HepG2 (cell line): ENCODE data around the gene CHTF8. TPM values are rescaled to one million over a fixed set of nuclear protein-coding genes. Genes with fewer than 3 reads are reported as not detected.

ENCODE experiments used
- ATAC-seq: fragments of 200-7000 bp; cut with Tn5 transposase; 3 replicates; pipeline ENCODE4 v1.9.1; 2020; ENCODE audit warnings: mild to moderate bottlenecking, moderate library complexity
- BruUV-seq: library from RNA; stranded (reverse); fragments of 400-500 nt; replicated peaks from 2 replicates; lab custom pipeline; 2021; lab: Mats Ljungman, UMichigan
- CTCF ChIA-PET: fragments of 300-600 bp; formaldehyde crosslinking; extraction: SDS; loops from one replicate; lab custom pipeline; 2021; ENCODE audit warnings: low total read pairs, inconsistent platforms, low intra/inter-chr PET ratio; lab: Yijun Ruan, JAX
- POLR2A ChIA-PET: fragments of 350-600 bp; sonication (Branson Sonifier 250); formaldehyde crosslinking; loops from one replicate; lab custom pipeline; 2020; ENCODE audit warnings: antibody characterized with exemption, inconsistent platforms; lab: Yijun Ruan, JAX
- DNase-seq: peaks from one replicate; pipeline ENCODE4 v3.0.0-alpha.2; 2015; ENCODE audit warnings: low spot score
- FAIRE-seq: peaks from 3 replicates; lab custom pipeline; 2011; peaks lifted over from hg19 to GRCh38; lab: Jason Lieb, UNC
- H2AFZ ChIP-seq: one replicate; pipeline ENCODE4 v1.6.1; 2011; ENCODE audit warnings: low read length, inconsistent platforms
- H3K27ac ChIP-seq: fragments of 300-600 bp; 3 replicates; pipeline ENCODE4 v1.8.0; 2011; ENCODE audit warnings: mixed run types, mild to moderate bottlenecking, mixed read lengths, low read length, inconsistent platforms; ENCODE audit not compliant: insufficient read depth; ENCODE audit errors: extremely low read length
- H3K27me3 ChIP-seq, 2 experiments: fragments of 200-600 bp in 1 of 2; 2 replicates in 1 of 2; 3 replicates in 1 of 2; pipeline versions ENCODE4 v1.6.0 to v1.8.0; 2011; ENCODE audit warnings: low read length in 2 of 2, mild to moderate bottlenecking in 2 of 2, moderate library complexity in 2 of 2, inconsistent platforms in 1 of 2; ENCODE audit not compliant: insufficient read depth in 2 of 2, control insufficient read depth in 1 of 2
- H3K36me3 ChIP-seq, 2 experiments: fragments of 200-600 bp in 1 of 2; replicated peaks in 1 of 2; 2 replicates in 1 of 2; 3 replicates in 1 of 2; pipeline versions ENCODE4 v1.5.1 to v1.8.0; 2011; ENCODE audit warnings: low read length in 2 of 2, inconsistent platforms in 1 of 2; ENCODE audit not compliant: insufficient read depth in 2 of 2, control insufficient read depth in 1 of 2
- H3K4me1 ChIP-seq: 2 replicates; pipeline ENCODE4 v1.5.1; 2012; ENCODE audit warnings: low read length, inconsistent platforms; ENCODE audit not compliant: insufficient read depth
- H3K4me2 ChIP-seq: 2 replicates; pipeline ENCODE4 v1.6.0; 2011; ENCODE audit warnings: low read depth, low read length, inconsistent platforms
- H3K4me3 ChIP-seq, 3 experiments: fragments of 200-600 bp in 1 of 3; sonication (generic), shearing (Covaris generic) in 1 of 3; replicated peaks in 1 of 3; 2 replicates each; pipeline ENCODE4 v1.5.1; 2011 to 2016; ENCODE audit warnings: low read length in 3 of 3, inconsistent platforms in 2 of 3, low read depth in 2 of 3, mild to moderate bottlenecking in 2 of 3, control low read depth in 1 of 3, mixed read lengths in 1 of 3; ENCODE audit not compliant: insufficient read depth in 1 of 3
- H3K79me2 ChIP-seq: one replicate; pipeline ENCODE4 v1.6.1; 2011; ENCODE audit warnings: low read length, inconsistent platforms; ENCODE audit not compliant: insufficient read depth
- H3K9ac ChIP-seq: 2 replicates; pipeline ENCODE4 v1.6.0; 2011; ENCODE audit warnings: mild to moderate bottlenecking, low read depth, low read length, inconsistent platforms; ENCODE audit not compliant: insufficient read depth
- H3K9me3 ChIP-seq: 2 replicates; pipeline ENCODE4 v1.5.1; 2012; ENCODE audit warnings: mild to moderate bottlenecking, low read length
- H4K20me1 ChIP-seq: 2 replicates; pipeline ENCODE4 v1.6.0; 2011; ENCODE audit warnings: inconsistent platforms, mild to moderate bottlenecking, low read length, moderate library complexity; ENCODE audit not compliant: insufficient read depth
- KAT7 ChIP-seq: IDR thresholded peaks from 2 replicates; pipeline ENCODE4 v1.6.1; 2018; ENCODE audit warnings: borderline replicate concordance, missing compliant biosample characterization
- NFYB ChIP-seq: sonication (generic); formaldehyde crosslinking; IDR thresholded peaks from 2 replicates; pipeline ENCODE4 v1.4.0; 2020; ENCODE audit warnings: missing genetic modification reagents
- PHF20 ChIP-seq: sonication (generic); formaldehyde crosslinking; IDR thresholded peaks from 2 replicates; pipeline ENCODE4 v1.5.0; 2020; ENCODE audit warnings: mild to moderate bottlenecking, missing genetic modification reagents
- SCMH1 ChIP-seq: sonication (generic); formaldehyde crosslinking; IDR thresholded peaks from 2 replicates; pipeline ENCODE4 v1.9.0; 2021; ENCODE audit warnings: missing genetic modification reagents, mild to moderate bottlenecking, borderline replicate concordance
- ZMYM2 ChIP-seq: sonication (generic); formaldehyde crosslinking; IDR thresholded peaks from 2 replicates; pipeline ENCODE4 v1.8.0; 2022; ENCODE audit warnings: mild to moderate bottlenecking, missing genetic modification reagents
- ZNF510 ChIP-seq: sonication (generic); formaldehyde crosslinking; IDR thresholded peaks from 2 replicates; pipeline ENCODE4 v1.4.0; 2020; ENCODE audit warnings: low read depth, mild to moderate bottlenecking, missing genetic modification reagents
- ZNF7 ChIP-seq: IDR thresholded peaks from 2 replicates; pipeline ENCODE4 v1.6.1; 2016; ENCODE audit warnings: missing biosample characterization, missing genetic modification reagents
- WGBS: methylation state at CpG from one replicate; pipeline ENCODE4 v1.1.6; 2017; ENCODE audit warnings: low lambda C conversion rate; 5-methylcytosine and 5-hydroxymethylcytosine counted together
- in situ Hi-C: cut with HindIII; loops from 2 replicates; pipeline ENCODE4 v1.10.0; 2017; ENCODE audit warnings: low pct_unique_long_range_greater_than_20kb; ENCODE audit not compliant: extremely low pct_ligation_motif_present
- intact Hi-C: fragments of 100-400 bp; cut with micrococcal nuclease; formaldehyde crosslinking; loops from one replicate; pipeline ENCODE4 v1.10.0; 2022; ENCODE audit not compliant: unreplicated experiment
- polyA plus RNA-seq, 8 experiments: library from polyadenylated mRNA; depleted of rRNA in 3 of 8; stranded (reverse) in 7 of 8; unstranded in 1 of 8; fragments of >200 nt; fragmentation: Illumina TruSeq in 4 of 8; extraction: Trizol in 4 of 8; gene quantifications; 2 replicates each; pipeline versions ENCODE4 v1.2.1 to v1.2.3, GENCODE V29; 2011 to 2016; ENCODE audit warnings: low read depth in 4 of 8, missing spikeins in 1 of 8, mixed read lengths in 1 of 8; ENCODE audit not compliant: insufficient read depth in 1 of 8
- total RNA-seq, 5 experiments: library from RNA; depleted of rRNA; stranded (reverse); fragments of >200 nt; fragmentation: Illumina TruSeq; extraction: Trizol; gene quantifications; 2 replicates each; pipeline ENCODE4 v1.2.3, GENCODE V29; 2016; ENCODE audit warnings: low read depth in 1 of 5
- TF ChIP-seq, protein P1 (sequence below): sonication (generic); formaldehyde crosslinking; conservative IDR thresholded peaks from 2 replicates; pipeline ENCODE4 v1.4.0; 2020; ENCODE audit warnings: missing genetic modification reagents
- TF ChIP-seq, protein P2 (sequence below), 2 experiments: fragments of 450-650 bp in 1 of 2; sonication (generic) in 1 of 2; formaldehyde crosslinking; IDR thresholded peaks; 2 replicates each; pipeline versions ENCODE4 v1.5.0 to v1.8.0; 2020 to 2022; ENCODE audit warnings: mild to moderate bottlenecking in 1 of 2, missing genetic modification reagents in 1 of 2

CHTF8 gene
- total and polyA plus RNA-seq, 2 of the 13 experiments (the other 11 are each of a cell fraction or from before 2014, with no cell fraction given): 37.2 to 67.5 TPM

DNA sequence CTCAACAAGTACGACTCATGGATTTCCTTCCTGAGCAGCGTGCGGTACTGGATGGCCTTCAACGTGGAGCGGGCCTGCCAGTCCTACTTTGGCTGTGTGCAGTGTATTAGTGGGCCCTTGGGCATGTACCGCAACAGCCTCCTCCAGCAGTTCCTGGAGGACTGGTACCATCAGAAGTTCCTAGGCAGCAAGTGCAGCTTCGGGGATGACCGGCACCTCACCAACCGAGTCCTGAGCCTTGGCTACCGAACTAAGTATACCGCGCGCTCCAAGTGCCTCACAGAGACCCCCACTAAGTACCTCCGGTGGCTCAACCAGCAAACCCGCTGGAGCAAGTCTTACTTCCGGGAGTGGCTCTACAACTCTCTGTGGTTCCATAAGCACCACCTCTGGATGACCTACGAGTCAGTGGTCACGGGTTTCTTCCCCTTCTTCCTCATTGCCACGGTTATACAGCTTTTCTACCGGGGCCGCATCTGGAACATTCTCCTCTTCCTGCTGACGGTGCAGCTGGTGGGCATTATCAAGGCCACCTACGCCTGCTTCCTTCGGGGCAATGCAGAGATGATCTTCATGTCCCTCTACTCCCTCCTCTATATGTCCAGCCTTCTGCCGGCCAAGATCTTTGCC, 17.9 kb downstream of the CHTF8 start:
- in situ Hi-C loops: loop anchor here (25.0 kb wide), 1 partner anchor 402 kb away; no protein-coding TSS in a partner anchor
- H3K36me3 ChIP-seq: peaks cover 9 to 26% of the 10 kb centered on the region in 2 experiments
- H3K27me3 ChIP-seq: no peaks in the 10 kb centered on the region
- no peaks in the 10 kb centered on the region for H3K9me3 ChIP-seq
- CTCF ChIA-PET: no interaction called here
- H3K27ac ChIP-seq: no peak overlapping the region
- no peaks in the 10 kb centered on the region for H4K20me1 ChIP-seq
- ATAC-seq (no peak), DNase-seq (no peak), FAIRE-seq (no peak)
- no peak overlapping the region for H3K9ac ChIP-seq
- H3K79me2 ChIP-seq: no peaks in the 10 kb centered on the region
- intact Hi-C loops: no loop called here
- 0 out of 2 replicates have a peak, but pooled peaks cover 5% of the 10 kb centered on the region for H3K4me1 ChIP-seq
- POLR2A ChIA-PET: no interaction called here
- TF ChIP-seq ZNF7 (CRISPR knock-in tag): no peak
- TF ChIP-seq, protein P1, sequence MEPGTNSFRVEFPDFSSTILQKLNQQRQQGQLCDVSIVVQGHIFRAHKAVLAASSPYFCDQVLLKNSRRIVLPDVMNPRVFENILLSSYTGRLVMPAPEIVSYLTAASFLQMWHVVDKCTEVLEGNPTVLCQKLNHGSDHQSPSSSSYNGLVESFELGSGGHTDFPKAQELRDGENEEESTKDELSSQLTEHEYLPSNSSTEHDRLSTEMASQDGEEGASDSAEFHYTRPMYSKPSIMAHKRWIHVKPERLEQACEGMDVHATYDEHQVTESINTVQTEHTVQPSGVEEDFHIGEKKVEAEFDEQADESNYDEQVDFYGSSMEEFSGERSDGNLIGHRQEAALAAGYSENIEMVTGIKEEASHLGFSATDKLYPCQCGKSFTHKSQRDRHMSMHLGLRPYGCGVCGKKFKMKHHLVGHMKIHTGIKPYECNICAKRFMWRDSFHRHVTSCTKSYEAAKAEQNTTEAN: no peak
- TF ChIP-seq ZMYM2 (CRISPR knock-in tag): no peak
- TF ChIP-seq, protein P2, sequence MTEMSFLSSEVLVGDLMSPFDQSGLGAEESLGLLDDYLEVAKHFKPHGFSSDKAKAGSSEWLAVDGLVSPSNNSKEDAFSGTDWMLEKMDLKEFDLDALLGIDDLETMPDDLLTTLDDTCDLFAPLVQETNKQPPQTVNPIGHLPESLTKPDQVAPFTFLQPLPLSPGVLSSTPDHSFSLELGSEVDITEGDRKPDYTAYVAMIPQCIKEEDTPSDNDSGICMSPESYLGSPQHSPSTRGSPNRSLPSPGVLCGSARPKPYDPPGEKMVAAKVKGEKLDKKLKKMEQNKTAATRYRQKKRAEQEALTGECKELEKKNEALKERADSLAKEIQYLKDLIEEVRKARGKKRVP (CRISPR knock-in tag; IDR thresholded peaks at IDR 0.05): no peak
- no peak for TF ChIP-seq NFYB (CRISPR knock-in tag)
- no peak for TF ChIP-seq KAT7 (CRISPR knock-in tag)
- TF ChIP-seq PHF20 (CRISPR knock-in tag): no peak
- no peak for TF ChIP-seq SCMH1 (CRISPR knock-in tag)
- no peak for TF ChIP-seq ZNF510 (CRISPR knock-in tag)
- no peak overlapping the region for H3K4me2 ChIP-seq
- no TSS peak for BruUV-seq
- H2AFZ ChIP-seq: no peak overlapping the region
- no peak overlapping the region for H3K4me3 ChIP-seq
- WGBS: 95% methylated on average over 23 of the region's 25 CpGs
